Measurements from ENCODE around the gene GFPT2. TPM values are rescaled to one million over a fixed set of nuclear protein-coding genes. Genes with fewer than 3 reads are reported as not detected.

The GFPT2 gene
- total RNA-seq, 2 experiments from 2014 or later: 0.15 to 0.37 TPM

GRCh38 chr5:180387798-180388197 lies 34.7 kb upstream of the GFPT2 start:
- no peak for DNase-seq
- Mint-ChIP-seq H3K4me3 (no peak overlapping the region), H3K27ac (no peak overlapping the region), H3K4me1 (no peaks in the 10 kb centered on the region), H3K36me3 (no peaks in the 10 kb centered on the region), H3K27me3 (peaks cover 2% of the 10 kb centered on the region), H3K9me3 (ENCODE audit: low read depth) (no peaks in the 10 kb centered on the region)
- CTCF ChIA-PET: no interaction called here
- no peak for ATAC-seq

- Mint-ChIP-seq H3K27ac (no peak overlapping the region), H3K4me1 (no peaks in the 10 kb centered on the region), H3K36me3 (no peaks in the 10 kb centered on the region), H3K27me3 (peaks cover 5% of the 10 kb centered on the region), H3K9me3 (ENCODE audit: low read depth) (no peaks in the 10 kb centered on the region), H3K4me3 (no peak overlapping the region)
- no peak for DNase-seq
- ATAC-seq: no peak
- CTCF ChIA-PET: no interaction called here
Observed at GRCh38 chr5:180382926-180383325, 29.8 kb upstream of the GFPT2 start.

GRCh38 chr5:180381851-180382480 lies 28.8 kb upstream of the GFPT2 start:
- H3K36me3 Mint-ChIP-seq: no peaks in the 10 kb centered on the region
- CTCF ChIA-PET: no interaction called here
- H3K9me3 Mint-ChIP-seq (ENCODE audit: low read depth): no peaks in the 10 kb centered on the region
- H3K27me3 Mint-ChIP-seq: peaks cover 13% of the 10 kb centered on the region
- H3K27ac Mint-ChIP-seq: no peak overlapping the region
- ATAC-seq (no peak), DNase-seq (no peak)
- H3K4me3 Mint-ChIP-seq: no peak overlapping the region
- no peaks in the 10 kb centered on the region for H3K4me1 Mint-ChIP-seq

GRCh38 chr5:180381428-180381827 lies 28.3 kb upstream of the GFPT2 start:
- H3K4me3 Mint-ChIP-seq: no peak overlapping the region
- H3K36me3 Mint-ChIP-seq: no peaks in the 10 kb centered on the region
- peaks cover 15% of the 10 kb centered on the region for H3K27me3 Mint-ChIP-seq
- no peak overlapping the region for H3K27ac Mint-ChIP-seq
- DNase-seq (no peak), ATAC-seq (no peak)
- CTCF ChIA-PET: no interaction called here
- no peaks in the 10 kb centered on the region for H3K9me3 Mint-ChIP-seq (ENCODE audit: low read depth)
- no peaks in the 10 kb centered on the region for H3K4me1 Mint-ChIP-seq

- H3K4me3 Mint-ChIP-seq: no peak overlapping the region
- ATAC-seq: no peak
- CTCF ChIA-PET: no interaction called here
- H3K27me3 Mint-ChIP-seq: peaks cover 13% of the 10 kb centered on the region
- H3K4me1 Mint-ChIP-seq: no peaks in the 10 kb centered on the region
- no peaks in the 10 kb centered on the region for H3K9me3 Mint-ChIP-seq (ENCODE audit: low read depth)
- DNase-seq: no peak
- H3K36me3 Mint-ChIP-seq: no peaks in the 10 kb centered on the region
- no peak overlapping the region for H3K27ac Mint-ChIP-seq
Observed at GRCh38 chr5:180380856-180381255, 27.7 kb upstream of the GFPT2 start.

- CTCF ChIA-PET: no interaction called here
- ATAC-seq: no peak
- DNase-seq: no peak
- H3K27ac Mint-ChIP-seq: no peak overlapping the region
- no peaks in the 10 kb centered on the region for H3K9me3 Mint-ChIP-seq (ENCODE audit: low read depth)
- no peaks in the 10 kb centered on the region for H3K4me1 Mint-ChIP-seq
- no peak overlapping the region for H3K4me3 Mint-ChIP-seq
- peaks cover 13% of the 10 kb centered on the region for H3K27me3 Mint-ChIP-seq
- no peaks in the 10 kb centered on the region for H3K36me3 Mint-ChIP-seq
Observed at GRCh38 chr5:180380441-180380840, 27.3 kb upstream of the GFPT2 start.

- CTCF ChIA-PET: no interaction called here
- H3K27ac Mint-ChIP-seq: no peak overlapping the region
- H3K36me3 Mint-ChIP-seq: no peaks in the 10 kb centered on the region
- ATAC-seq (no peak), DNase-seq (no peak)
- H3K9me3 Mint-ChIP-seq (ENCODE audit: low read depth): no peaks in the 10 kb centered on the region
- no peak overlapping the region for H3K4me3 Mint-ChIP-seq
- peaks cover 18% of the 10 kb centered on the region for H3K27me3 Mint-ChIP-seq
- no peaks in the 10 kb centered on the region for H3K4me1 Mint-ChIP-seq
Observed at GRCh38 chr5:180379355-180380070, 26.4 kb upstream of the GFPT2 start.

- ATAC-seq: no peak
- H3K9me3 Mint-ChIP-seq (ENCODE audit: low read depth): no peaks in the 10 kb centered on the region
- no peak overlapping the region for H3K27ac Mint-ChIP-seq
- peaks cover 27% of the 10 kb centered on the region for H3K27me3 Mint-ChIP-seq
- no peaks in the 10 kb centered on the region for H3K4me1 Mint-ChIP-seq
- no peak overlapping the region for H3K4me3 Mint-ChIP-seq
- no peaks in the 10 kb centered on the region for H3K36me3 Mint-ChIP-seq
- DNase-seq: no peak
- CTCF ChIA-PET: no interaction called here
Observed at GRCh38 chr5:180378438-180379344, 25.6 kb upstream of the GFPT2 start.

- Mint-ChIP-seq H3K27ac (no peak overlapping the region), H3K27me3 (peaks cover 33% of the 10 kb centered on the region), H3K4me3 (no peak overlapping the region), H3K9me3 (ENCODE audit: low read depth) (no peaks in the 10 kb centered on the region), H3K36me3 (no peaks in the 10 kb centered on the region), H3K4me1 (no peaks in the 10 kb centered on the region)
- CTCF ChIA-PET: no interaction called here
- DNase-seq: no peak
- ATAC-seq: no peak
Observed at GRCh38 chr5:180377556-180378197, 24.5 kb upstream of the GFPT2 start.

GRCh38 chr5:180376511-180376910 lies 23.4 kb upstream of the GFPT2 start:
- Mint-ChIP-seq H3K27ac (no peak overlapping the region), H3K9me3 (ENCODE audit: low read depth) (no peaks in the 10 kb centered on the region), H3K36me3 (no peaks in the 10 kb centered on the region), H3K4me3 (no peak overlapping the region), H3K27me3 (peaks cover 33% of the 10 kb centered on the region), H3K4me1 (no peaks in the 10 kb centered on the region)
- no peak for ATAC-seq
- CTCF ChIA-PET: interaction anchor here (0.6 to 0.7 kb wide), 2 partner anchors 49 to 127 kb away, joined by 3 read pairs; no protein-coding TSS in a partner anchor
- DNase-seq: no peak

- Mint-ChIP-seq H3K27me3 (peaks cover 32% of the 10 kb centered on the region), H3K27ac (no peak overlapping the region), H3K4me1 (no peaks in the 10 kb centered on the region), H3K9me3 (ENCODE audit: low read depth) (no peaks in the 10 kb centered on the region), H3K4me3 (no peak overlapping the region), H3K36me3 (no peaks in the 10 kb centered on the region)
- ATAC-seq (no peak), DNase-seq (no peak)
- CTCF ChIA-PET: interaction anchor here (0.7 kb wide), 1 partner anchor 49 kb away, joined by 3 read pairs; no protein-coding TSS in a partner anchor
Observed at GRCh38 chr5:180375955-180376354, 22.8 kb upstream of the GFPT2 start.

GRCh38 chr5:180375291-180375690 lies 22.2 kb upstream of the GFPT2 start:
- Mint-ChIP-seq H3K9me3 (ENCODE audit: low read depth) (no peaks in the 10 kb centered on the region), H3K4me1 (no peaks in the 10 kb centered on the region), H3K36me3 (no peaks in the 10 kb centered on the region), H3K27me3 (peaks cover 37% of the 10 kb centered on the region), H3K4me3 (no peak overlapping the region), H3K27ac (no peak overlapping the region)
- DNase-seq (no peak), ATAC-seq (no peak)
- CTCF ChIA-PET: no interaction called here

GRCh38 chr5:180373870-180374269 lies 20.7 kb upstream of the GFPT2 start:
- Mint-ChIP-seq H3K36me3 (no peaks in the 10 kb centered on the region), H3K4me1 (no peaks in the 10 kb centered on the region), H3K27ac (no peak overlapping the region), H3K27me3 (peaks cover 41% of the 10 kb centered on the region), H3K9me3 (ENCODE audit: low read depth) (no peaks in the 10 kb centered on the region), H3K4me3 (no peak overlapping the region)
- ATAC-seq: no peak
- CTCF ChIA-PET: interaction anchor here (0.9 kb wide), 1 partner anchor 45 kb away, joined by 3 read pairs; no protein-coding TSS in a partner anchor
- DNase-seq: no peak

All from activated CD8-positive, alpha-beta memory T cell treated with anti-CD3 and anti-CD28 coated beads, Interleukin-2, amount 10 ng/mL, durations not matched to agents 7 days and 5 days (primary cell).